SKM-1 (cell line): Measurements from ENCODE around the gene SPEM1.

Experiments used
- DNase-seq: peaks from one replicate; lab custom pipeline; 2025; ENCODE audit not compliant: unreplicated experiment; lab: John Stamatoyannopoulos, UW

Gene SPEM1

DNA sequence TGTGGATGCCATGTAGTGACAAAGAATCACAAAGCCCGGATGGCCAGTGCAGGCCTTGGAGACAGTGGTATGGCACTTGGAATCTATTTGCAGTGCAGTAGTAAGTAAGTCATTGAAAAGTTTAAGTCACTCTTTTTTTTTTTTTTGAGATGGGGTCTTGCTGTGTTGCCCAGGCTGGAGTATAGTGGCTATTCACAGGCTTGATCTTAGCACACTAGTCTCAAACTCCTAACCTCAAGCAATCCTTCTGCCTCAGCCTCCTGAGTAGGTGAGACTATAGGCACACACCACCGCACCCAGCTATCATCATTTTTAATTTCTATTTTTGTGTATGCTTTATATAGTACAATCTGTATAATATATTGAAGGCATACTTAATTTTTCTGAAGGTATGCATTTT lies 21.5 kb upstream of the SPEM1 start:
- no peak for DNase-seq

GRCh38 chr17:7403043-7403726 lies 16.9 kb upstream of the SPEM1 start:
- DNase-seq, result no peak

- no peak for DNase-seq
Observed at GRCh38 chr17:7403727-7403976, 16.5 kb upstream of the SPEM1 start.

GRCh38 chr17:7403977-7404736 lies 16.0 kb upstream of the SPEM1 start, which contains the start of gene TMEM256:
TSS of gene TMEM256 (minus strand) at chr17:7404097. CDS start at chr17:7404084, 13 bp downstream.
- peak; percentile 83 for DNase-seq

- DNase-seq, result no peak
Observed at GRCh38 chr17:7404737-7405349, 15.3 kb upstream of the SPEM1 start.

DNA sequence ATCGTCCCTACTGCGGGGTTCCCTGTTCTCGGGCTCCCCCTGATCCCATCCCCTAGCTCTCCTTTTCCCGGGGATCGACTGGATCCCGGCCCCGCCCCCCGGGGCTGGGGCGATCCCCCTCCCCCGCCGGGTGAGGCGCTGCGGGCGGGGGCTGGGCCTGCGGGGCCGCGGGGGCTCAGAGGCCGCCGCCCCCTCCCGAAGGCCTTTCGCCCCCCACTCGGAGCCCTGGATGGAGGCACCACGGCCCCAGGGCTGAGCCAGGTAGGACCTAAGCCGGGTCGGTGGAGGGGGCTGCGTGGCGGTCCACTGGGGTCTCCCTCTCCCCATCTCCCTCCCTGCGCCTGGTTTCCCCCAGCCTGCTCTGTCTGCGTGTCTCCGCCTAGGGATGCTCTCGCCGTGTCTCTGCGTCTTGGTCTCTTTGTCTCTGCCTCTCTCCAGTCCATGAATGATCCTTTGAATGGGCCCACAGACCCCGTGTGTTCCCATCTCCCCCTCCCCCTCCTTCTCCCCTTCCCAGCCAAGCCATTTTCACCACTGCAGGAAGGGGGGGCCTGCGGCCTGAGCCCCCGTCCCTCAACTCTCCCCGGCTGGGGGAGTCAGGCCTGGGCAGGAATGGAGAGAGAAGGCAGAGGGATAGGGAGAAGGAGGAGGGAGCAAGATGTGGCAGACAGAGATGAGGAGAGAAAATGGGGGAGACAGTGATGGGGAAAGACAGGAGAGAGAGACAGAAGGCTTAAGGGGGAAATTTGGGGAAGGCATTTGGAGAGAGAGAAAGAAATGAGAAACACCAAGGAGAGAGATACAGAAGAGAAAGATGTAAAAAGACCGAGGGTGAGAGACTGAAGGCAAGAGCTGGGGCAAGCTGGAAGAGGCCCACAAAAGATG lies 14.5 kb upstream of the SPEM1 start:
- no peak for DNase-seq

GRCh38 chr17:7406235-7406825 lies 13.8 kb upstream of the SPEM1 start:
- DNase-seq, result no peak

- no peak for DNase-seq
Observed at GRCh38 chr17:7407082-7407481, 13.0 kb upstream of the SPEM1 start.

GRCh38 chr17:7407485-7408251 lies 12.5 kb upstream of the SPEM1 start, which contains the start of gene NLGN2:
TSS of gene NLGN2 (plus strand) at chr17:7407845. CDS start at chr17:7408256, 411 bp downstream.
- DNase-seq, result no peak

DNA sequence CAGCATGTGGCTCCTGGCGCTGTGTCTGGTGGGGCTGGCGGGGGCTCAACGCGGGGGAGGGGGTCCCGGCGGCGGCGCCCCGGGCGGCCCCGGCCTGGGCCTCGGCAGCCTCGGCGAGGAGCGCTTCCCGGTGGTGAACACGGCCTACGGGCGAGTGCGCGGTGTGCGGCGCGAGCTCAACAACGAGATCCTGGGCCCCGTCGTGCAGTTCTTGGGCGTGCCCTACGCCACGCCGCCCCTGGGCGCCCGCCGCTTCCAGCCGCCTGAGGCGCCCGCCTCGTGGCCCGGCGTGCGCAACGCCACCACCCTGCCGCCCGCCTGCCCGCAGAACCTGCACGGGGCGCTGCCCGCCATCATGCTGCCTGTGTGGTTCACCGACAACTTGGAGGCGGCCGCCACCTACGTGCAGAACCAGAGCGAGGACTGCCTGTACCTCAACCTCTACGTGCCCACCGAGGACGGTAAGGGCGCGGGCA lies 11.8 kb upstream of the SPEM1 start:
- no peak for DNase-seq

GRCh38 chr17:7408863-7409262 lies 11.3 kb upstream of the SPEM1 start:
- no peak for DNase-seq

GRCh38 chr17:7409716-7410115 lies 10.4 kb upstream of the SPEM1 start:
- DNase-seq, result no peak

- DNase-seq, result no peak
Observed at GRCh38 chr17:7410634-7411426, 9.3 kb upstream of the SPEM1 start.

- no peak for DNase-seq
Observed at GRCh38 chr17:7411427-7411750, 8.7 kb upstream of the SPEM1 start.

DNA sequence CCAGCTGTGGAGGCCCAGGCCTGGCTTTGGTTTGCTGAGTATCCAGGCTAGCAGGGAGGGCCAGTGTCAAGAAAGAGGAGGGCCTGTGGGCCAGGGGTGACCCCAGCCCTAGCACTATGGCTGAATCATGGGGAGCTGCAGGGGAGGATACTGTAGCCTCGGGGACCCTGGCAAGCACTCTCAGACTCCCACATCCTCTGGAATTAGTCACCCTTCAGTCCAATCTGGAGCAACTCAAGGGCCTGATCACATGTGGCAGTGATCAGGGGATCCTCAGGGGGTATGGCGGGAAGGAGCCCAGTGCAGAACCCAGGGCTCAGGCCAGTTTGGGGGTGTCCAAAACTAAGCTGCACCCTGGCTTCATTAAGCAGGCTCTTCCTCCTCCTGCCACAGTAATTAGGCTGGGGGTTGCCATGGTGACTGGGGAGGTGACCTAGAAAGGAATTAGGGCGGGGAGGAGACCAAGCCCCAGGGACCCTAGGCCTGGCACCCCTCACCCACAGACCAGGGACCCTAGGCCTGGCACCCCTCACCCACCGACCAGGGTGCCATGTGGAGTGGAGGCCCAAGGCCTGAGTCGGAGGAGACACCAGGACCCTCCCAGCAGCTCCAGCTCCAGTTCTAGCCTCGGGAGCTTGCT lies 6.7 kb upstream of the SPEM1 start:
- DNase-seq, result no peak

- no peak for DNase-seq
Observed at GRCh38 chr17:7414837-7415236, 5.3 kb upstream of the SPEM1 start.

DNA sequence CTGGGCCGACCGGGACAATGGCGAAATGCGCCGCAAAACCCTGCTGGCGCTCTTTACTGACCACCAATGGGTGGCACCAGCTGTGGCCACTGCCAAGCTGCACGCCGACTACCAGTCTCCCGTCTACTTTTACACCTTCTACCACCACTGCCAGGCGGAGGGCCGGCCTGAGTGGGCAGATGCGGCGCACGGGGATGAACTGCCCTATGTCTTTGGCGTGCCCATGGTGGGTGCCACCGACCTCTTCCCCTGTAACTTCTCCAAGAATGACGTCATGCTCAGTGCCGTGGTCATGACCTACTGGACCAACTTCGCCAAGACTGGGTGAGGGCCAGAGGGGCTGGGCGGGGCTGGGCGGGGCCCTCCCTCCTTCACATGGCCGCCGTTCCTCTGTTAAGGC lies 4.3 kb upstream of the SPEM1 start:
- no peak for DNase-seq

DNA sequence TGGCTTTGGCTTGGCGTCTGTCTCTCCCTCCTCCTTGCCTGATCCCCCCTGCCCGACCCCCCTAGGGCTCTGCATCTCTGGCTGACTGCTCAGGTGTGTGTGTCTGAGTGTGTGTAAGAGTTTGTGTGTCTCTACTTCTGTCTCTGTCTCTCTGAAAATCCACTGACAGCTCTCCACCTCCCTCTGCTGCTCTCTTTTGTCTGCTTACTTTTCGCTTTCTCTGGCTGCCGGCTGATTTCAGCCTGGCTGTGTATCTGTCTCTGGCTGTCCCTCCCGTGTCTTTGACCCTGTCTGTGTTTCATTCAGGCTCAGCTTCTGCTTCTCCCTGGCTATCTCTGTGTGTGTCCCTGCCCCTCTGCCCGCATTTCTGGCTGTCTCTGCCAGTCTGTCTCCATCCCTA lies 3.8 kb upstream of the SPEM1 start:
- DNase-seq, result no peak

- DNase-seq, result no peak
Observed at GRCh38 chr17:7417056-7417655, 3.0 kb upstream of the SPEM1 start.
